GM18870 (cell line): ENCODE measurements around the gene LGALS9C.
"Not testable (repeated sequence)": the region's sequence is repeated elsewhere in the genome, so short reads cannot be mapped to it uniquely, and the experiment has no call there.

Experiments used
- ATAC-seq: cut with Tn5 transposase; IDR thresholded peaks from one replicate; pipeline ENCODE4 v1.9.1; 2021; ENCODE audit warnings: moderate library complexity; ENCODE audit not compliant: unreplicated experiment

The LGALS9C gene

GRCh38 chr17:18528435-18528834 is 51.8 kb downstream of the LGALS9C start:
- ATAC-seq: not testable (repeated sequence)

- not testable (repeated sequence) for ATAC-seq
Observed at GRCh38 chr17:18528899-18529500, 52.4 kb downstream of the LGALS9C start.

- ATAC-seq: not testable (repeated sequence)
Observed at GRCh38 chr17:18530405-18530804, 53.8 kb downstream of the LGALS9C start.

- ATAC-seq: not testable (repeated sequence)
Observed at GRCh38 chr17:18542234-18542633, 65.6 kb downstream of the LGALS9C start.

- not testable (repeated sequence) for ATAC-seq
Observed at GRCh38 chr17:18542907-18543306, 66.3 kb downstream of the LGALS9C start.
